IMR-90 (cell line): ENCODE measurements around the gene CEP72. TPM values are rescaled to one million over a fixed set of nuclear protein-coding genes. Genes with fewer than 3 reads are reported as not detected.

Experiments
- ATAC-seq: fragments of 200-7000 bp; cut with Tn5 transposase; 2 replicates; pipeline ENCODE4 v1.9.1; 2020; ENCODE audit warnings: low read depth, mild to moderate bottlenecking, moderate library complexity
- BruUV-seq: library from RNA; stranded (reverse); fragments of 400-500 nt; replicated peaks from 2 replicates; lab custom pipeline; 2021; lab: Mats Ljungman, UMichigan
- CTCF ChIA-PET: fragments of 300-600 bp; formaldehyde crosslinking; extraction: SDS; loops from one replicate; lab custom pipeline; 2021; ENCODE audit warnings: antibody characterized with exemption; lab: Yijun Ruan, JAX
- POLR2A ChIA-PET: fragments of 300-600 bp; sonication (Branson Sonifier 250); formaldehyde crosslinking; loops from one replicate; lab custom pipeline; 2022; ENCODE audit warnings: antibody characterized with exemption; ENCODE audit not compliant: unreplicated experiment; lab: Charles Lee
- DNase-seq: peaks from one replicate; pipeline ENCODE4 v3.0.0; 2013
- H2AFZ ChIP-seq: replicated peaks from 2 replicates; pipeline ENCODE3; 2013; ENCODE audit warnings: low read length, mild to moderate bottlenecking; ENCODE audit not compliant: poor library complexity
- H2AK5ac ChIP-seq: 2 replicates; pipeline ENCODE4 v1.6.1; 2013; ENCODE audit warnings: low read depth, low read length, inconsistent platforms
- H2AK9ac ChIP-seq: replicated peaks from 2 replicates; pipeline ENCODE3; 2013; ENCODE audit warnings: mild to moderate bottlenecking, low read depth, low read length, moderate library complexity; ENCODE audit not compliant: poor library complexity
- H2BK120ac ChIP-seq: 2 replicates; pipeline ENCODE4 v1.6.1; 2013; ENCODE audit warnings: low read depth, low read length, inconsistent platforms
- H2BK15ac ChIP-seq: 3 replicates; pipeline ENCODE4 v1.6.1; 2013; ENCODE audit warnings: low read depth, low read length, inconsistent platforms
- H2BK20ac ChIP-seq: 2 replicates; pipeline ENCODE4 v1.6.1; 2013; ENCODE audit warnings: low read depth, mild to moderate bottlenecking, inconsistent platforms, low read length, moderate library complexity
- H2BK5ac ChIP-seq: 2 replicates; pipeline ENCODE4 v1.6.1; 2013; ENCODE audit warnings: mild to moderate bottlenecking, low read depth, low read length, inconsistent platforms; ENCODE audit not compliant: poor library complexity, severe bottlenecking
- H3K14ac ChIP-seq: replicated peaks from 2 replicates; pipeline ENCODE4 v1.6.1; 2013; ENCODE audit warnings: low read depth, low read length, inconsistent platforms
- H3K18ac ChIP-seq: 2 replicates; pipeline ENCODE4 v1.6.1; 2013; ENCODE audit warnings: low read depth, low read length, control low read depth
- H3K23ac ChIP-seq: 2 replicates; pipeline ENCODE4 v1.6.1; 2013; ENCODE audit warnings: low read depth, low read length, inconsistent platforms
- H3K27ac ChIP-seq: 2 replicates; pipeline ENCODE4 v1.5.1; 2013; ENCODE audit warnings: mild to moderate bottlenecking, control low read depth, low read length; ENCODE audit not compliant: insufficient read depth
- H3K27me3 ChIP-seq: 2 replicates; pipeline ENCODE4 v1.6.1; 2013; ENCODE audit warnings: low read length; ENCODE audit not compliant: control insufficient read depth, insufficient read depth
- H3K36me3 ChIP-seq: 2 replicates; pipeline ENCODE4 v1.6.1; 2013; ENCODE audit warnings: low read length, mixed read lengths; ENCODE audit not compliant: control insufficient read depth, insufficient read depth
- H3K4ac ChIP-seq: 2 replicates; pipeline ENCODE4 v1.6.1; 2013; ENCODE audit warnings: low read depth, low read length, inconsistent platforms
- H3K4me1 ChIP-seq: 2 replicates; pipeline ENCODE4 v1.6.1; 2013; ENCODE audit warnings: low read length, mixed read lengths; ENCODE audit not compliant: control insufficient read depth, insufficient read depth
- H3K4me2 ChIP-seq: 2 replicates; pipeline ENCODE4 v1.6.1; 2013; ENCODE audit warnings: low read depth, mild to moderate bottlenecking, control low read depth, low read length, moderate library complexity
- H3K4me3 ChIP-seq: 2 replicates; pipeline ENCODE4 v1.5.1; 2013; ENCODE audit warnings: low read depth, mild to moderate bottlenecking, control low read depth, low read length, moderate library complexity; ENCODE audit not compliant: insufficient read depth
- H3K56ac ChIP-seq: 2 replicates; pipeline ENCODE4 v1.6.1; 2013; ENCODE audit warnings: low read length, inconsistent platforms; ENCODE audit not compliant: insufficient read depth; ENCODE audit errors: extremely low read depth
- H3K79me1 ChIP-seq, 2 experiments: 2 replicates each; pipeline ENCODE4 v1.6.1; 2013; ENCODE audit warnings: low read length in 2 of 2, inconsistent platforms in 1 of 2, low read depth in 1 of 2
- H3K9ac ChIP-seq: 2 replicates; pipeline ENCODE4 v1.6.1; 2013; ENCODE audit warnings: low read depth, low read length, control low read depth
- H3K9me1 ChIP-seq: 2 replicates; pipeline ENCODE4 v1.6.1; 2013; ENCODE audit warnings: low read length, inconsistent platforms; ENCODE audit not compliant: insufficient read depth
- H3K9me3 ChIP-seq: 2 replicates; pipeline ENCODE4 v1.6.1; 2013; ENCODE audit warnings: low read length; ENCODE audit not compliant: control insufficient read depth, insufficient read depth
- H4K20me1 ChIP-seq: 2 replicates; pipeline ENCODE4 v1.6.1; 2013; ENCODE audit warnings: low read length, inconsistent platforms; ENCODE audit not compliant: insufficient read depth
- H4K5ac ChIP-seq: 2 replicates; pipeline ENCODE4 v1.6.1; 2013; ENCODE audit warnings: mild to moderate bottlenecking, low read depth, low read length, control low read depth
- H4K8ac ChIP-seq, 2 experiments: 2 replicates each; pipeline ENCODE4 v1.6.1; 2013; ENCODE audit warnings: low read depth in 2 of 2, low read length in 2 of 2, control low read depth in 1 of 2, inconsistent platforms in 1 of 2
- H4K91ac ChIP-seq: 2 replicates; pipeline ENCODE4 v1.6.1; 2013; ENCODE audit warnings: low read depth, low read length, inconsistent platforms; ENCODE audit not compliant: insufficient read depth
- CEBPB ChIP-seq: IDR thresholded peaks from 2 replicates; pipeline ENCODE4 v1.6.1; 2012; ENCODE audit warnings: low read depth, low read length, improper control_type of control experiment
- CTCF ChIP-seq: conservative IDR thresholded peaks from 2 replicates; pipeline ENCODE4 v1.5.1; 2012; ENCODE audit warnings: mild to moderate bottlenecking, low read depth, low read length, improper control_type of control experiment
- FOS ChIP-seq: fragments of 150-350 bp; IDR thresholded peaks from 2 replicates; pipeline ENCODE4 v1.6.1; 2016; ENCODE audit warnings: low read depth, low read length
- MXI1 ChIP-seq: IDR thresholded peaks from 2 replicates; pipeline ENCODE4 v1.6.1; 2012; ENCODE audit warnings: low read depth, mild to moderate bottlenecking, low read length, moderate library complexity, borderline replicate concordance
- NFE2L2 ChIP-seq: fragments of 150-350 bp; IDR thresholded peaks from 2 replicates; pipeline ENCODE4 v1.6.1; 2016; ENCODE audit warnings: low read depth, mild to moderate bottlenecking, low read length
- RCOR1 ChIP-seq: IDR thresholded peaks from 2 replicates; pipeline ENCODE4 v1.6.1; 2012; ENCODE audit warnings: mild to moderate bottlenecking, low read length, improper control_type of control experiment; ENCODE audit not compliant: insufficient replicate concordance
- SMC3 ChIP-seq: fragments of 150-350 bp; IDR thresholded peaks from 2 replicates; pipeline ENCODE4 v1.6.1; 2016; ENCODE audit warnings: low read depth, mild to moderate bottlenecking, antibody characterized with exemption, low read length, moderate library complexity
- WGBS, 2 experiments: methylation state at CpG; one replicate each; pipeline versions ENCODE4 v1.1.5 to v1.1.7; 2013; ENCODE audit warnings: missing lambda C conversion rate in 2 of 2; ENCODE audit not compliant: insufficient read length in 1 of 2; ENCODE audit errors: extremely low coverage in 2 of 2; 5-methylcytosine and 5-hydroxymethylcytosine counted together
- dilution Hi-C: fragments of 300-500 bp; cut with HindIII; formaldehyde crosslinking; loops from one replicate; pipeline ENCODE4 v1.14.3; 2018; ENCODE audit warnings: low sequenced_read_pairs; ENCODE audit not compliant: unreplicated experiment
- in situ Hi-C: fragments of 300-500 bp; cut with MboI; formaldehyde crosslinking; loops from 3 replicates; pipeline ENCODE4 v1.14.3; 2019; ENCODE audit warnings: low sequenced_read_pairs, inconsistent platforms, mixed read lengths
- intact Hi-C: fragments of 100-400 bp; cut with micrococcal nuclease; formaldehyde crosslinking; loops from 2 replicates; pipeline ENCODE4 v1.10.0; 2022
- polyA plus RNA-seq, 3 experiments: library from polyadenylated mRNA; depleted of rRNA; stranded (reverse); fragments of >200 nt; gene quantifications; 2 replicates each; pipeline ENCODE4 v1.2.3, GENCODE V29; 2012; ENCODE audit warnings: low replicate concordance in 1 of 3
- total RNA-seq: library from RNA; depleted of rRNA; stranded (reverse); fragments of >200 nt; gene quantifications from 2 replicates; pipeline ENCODE4 v1.2.3, GENCODE V29; 2012

The CEP72 gene
- total and polyA plus RNA-seq, 2 of the 4 experiments (the other 2 are of a cell fraction): 2.9 to 4.3 TPM

GRCh38 chr5:622359-622758 lies 10.2 kb downstream of the CEP72 start:
- 94% methylated on average over 5 of the region's 9 CpGs; no CpG with 5 or more reads in 1 of the 2 experiments for WGBS, 2 experiments
- dilution Hi-C loops (no loop called here), in situ Hi-C loops (no loop called here), intact Hi-C loops (no loop called here)
- Histone ChIP-seq H2AFZ (no peak overlapping the region), H3K79me1 (peaks cover 3 to 6% of the 10 kb centered on the region in 2 experiments), H3K9me3 (no peaks in the 10 kb centered on the region), H2AK9ac (no peak overlapping the region), H4K8ac (no peak overlapping the region), H2BK15ac (no peak overlapping the region), H3K27ac (no peak overlapping the region), H3K4me1 (no peaks in the 10 kb centered on the region), H3K14ac (no peak overlapping the region), H3K23ac (no peak overlapping the region), H2BK120ac (no peak overlapping the region), H3K56ac (no peak overlapping the region), H4K20me1 (no peaks in the 10 kb centered on the region), H3K9me1 (no peaks in the 10 kb centered on the region), H3K4me2 (no peak overlapping the region), H3K9ac (no peak overlapping the region), H3K36me3 (peaks cover 8% of the 10 kb centered on the region), H2BK20ac (no peak overlapping the region), H4K5ac (no peak overlapping the region), H3K18ac (no peak overlapping the region), H2BK5ac (no peak overlapping the region), H3K4me3 (no peak overlapping the region), H3K27me3 (no peaks in the 10 kb centered on the region), H4K91ac (no peak overlapping the region), H3K4ac (no peak overlapping the region), H2AK5ac (no peak overlapping the region)
- ChIA-PET POLR2A (no interaction called here), CTCF (no interaction called here)
- BruUV-seq: no TSS peak
- ATAC-seq (no peak), DNase-seq (no peak)
- TF ChIP-seq CTCF (no peak), MXI1 (no peak), FOS (no peak), RCOR1 (no peak), CEBPB (no peak), NFE2L2 (no peak), SMC3 (no peak)
